CD4-positive, alpha-beta T cell treated with Interleukin-6 for 4 hours (primary cell): ENCODE results near the gene PAEP.

Experiments used
- DNase-seq: peaks from one replicate; pipeline ENCODE4 v3.0.0-alpha.2; 2020; ENCODE audit warnings: mixed read lengths

PAEP gene

GRCh38 chr9:135551456-135551855, 10.1 kb upstream of the PAEP start:
- DNase-seq = no peak

GRCh38 chr9:135552021-135552697, 9.4 kb upstream of the PAEP start:
- DNase-seq = no peak

- DNase-seq = no peak
Measured at GRCh38 chr9:135552698-135553171, 8.8 kb upstream of the PAEP start.

GRCh38 chr9:135554718-135555117, 6.8 kb upstream of the PAEP start:
- no peak for DNase-seq

GRCh38 chr9:135555203-135555602, 6.4 kb upstream of the PAEP start:
- no peak for DNase-seq

GRCh38 chr9:135555910-135556309, 5.6 kb upstream of the PAEP start:
- DNase-seq = no peak

GRCh38 chr9:135559606-135560005, 1.9 kb upstream of the PAEP start:
- no peak for DNase-seq

GRCh38 chr9:135562235-135562745, 734 bp downstream of the PAEP start:
- DNase-seq = no peak

GRCh38 chr9:135563039-135563476, 1.5 kb downstream of the PAEP start:
- no peak for DNase-seq

- DNase-seq = no peak
Measured at GRCh38 chr9:135563858-135564257, 2.3 kb downstream of the PAEP start.

GRCh38 chr9:135565141-135565628, 3.6 kb downstream of the PAEP start:
- DNase-seq = no peak

GRCh38 chr9:135565636-135566035, 4.1 kb downstream of the PAEP start:
- DNase-seq = no peak

- DNase-seq = no peak
Measured at GRCh38 chr9:135566552-135566951, 5.0 kb downstream of the PAEP start.

GRCh38 chr9:135567311-135567710, 5.8 kb downstream of the PAEP start:
- DNase-seq = no peak

GRCh38 chr9:135568026-135568425, 6.5 kb downstream of the PAEP start:
- no peak for DNase-seq

- no peak for DNase-seq
Measured at GRCh38 chr9:135570456-135570855, 8.9 kb downstream of the PAEP start.

- DNase-seq = no peak
Measured at GRCh38 chr9:135572233-135572632, 10.7 kb downstream of the PAEP start.

- DNase-seq = no peak
Measured at GRCh38 chr9:135573124-135573523, 11.6 kb downstream of the PAEP start.

- DNase-seq = no peak
Measured at GRCh38 chr9:135574331-135574730, 12.8 kb downstream of the PAEP start.

- DNase-seq = no peak
Measured at GRCh38 chr9:135574943-135575342, 13.4 kb downstream of the PAEP start.

- DNase-seq = no peak
Measured at GRCh38 chr9:135575995-135576631, 14.6 kb downstream of the PAEP start.

GRCh38 chr9:135577256-135577655, 15.7 kb downstream of the PAEP start:
- DNase-seq = no peak

GRCh38 chr9:135579356-135579755, 17.8 kb downstream of the PAEP start:
- DNase-seq = no peak
